Ectodermal cell (in vitro differentiated cells): ENCODE results near the gene SLC12A6. TPM values are rescaled to one million over a fixed set of nuclear protein-coding genes. Genes with fewer than 3 reads are reported as not detected.
A peak's percentile ranks its signal among the peaks of the same experiment; 100 is the strongest.
"Not testable (repeated sequence)": the region's sequence is repeated elsewhere in the genome, so short reads cannot be mapped to it uniquely, and the experiment has no call there.

Source experiments
- H3K27ac ChIP-seq: 2 replicates; pipeline ENCODE4 v1.7.0; 2013; ENCODE audit warnings: mild to moderate bottlenecking, low read depth, low read length; ENCODE audit not compliant: insufficient read depth, poor library complexity, severe bottlenecking
- H3K27me3 ChIP-seq: 2 replicates; pipeline ENCODE4 v1.7.0; 2013; ENCODE audit warnings: mild to moderate bottlenecking, low read length; ENCODE audit not compliant: insufficient read depth, control insufficient read depth, poor library complexity, severe bottlenecking
- H3K36me3 ChIP-seq: one replicate; pipeline ENCODE4 v1.7.0; 2013; ENCODE audit warnings: low read length; ENCODE audit not compliant: control insufficient read depth, insufficient read depth
- H3K4me1 ChIP-seq: one replicate; pipeline ENCODE4 v1.7.0; 2013; ENCODE audit warnings: low read length; ENCODE audit not compliant: control insufficient read depth, insufficient read depth
- H3K4me3 ChIP-seq: 2 replicates; pipeline ENCODE4 v1.7.0; 2013; ENCODE audit warnings: low read depth, low read length, control low read depth; ENCODE audit not compliant: insufficient read depth
- H3K9me3 ChIP-seq: 2 replicates; pipeline ENCODE4 v1.7.0; 2013; ENCODE audit warnings: mild to moderate bottlenecking, low read length, moderate library complexity; ENCODE audit not compliant: control insufficient read depth
- WGBS, 2 experiments: methylation state at CpG; one replicate each; pipeline ENCODE4 v1.1.7; 2013; ENCODE audit warnings: missing lambda C conversion rate in 2 of 2; 5-methylcytosine and 5-hydroxymethylcytosine counted together
- polyA plus RNA-seq, 4 experiments: library from polyadenylated mRNA; stranded (reverse); fragments of 50-300 nt; gene quantifications; one replicate each; pipeline ENCODE4 v1.2.3, GENCODE V29; 2013

Gene SLC12A6
- 16.9 TPM for polyA plus RNA-seq (2013, experiment 1 of 4)
- polyA plus RNA-seq (2013, experiment 2 of 4) = 20.8 TPM
- 15.9 TPM for polyA plus RNA-seq (2013, experiment 3 of 4)
- 15.2 TPM for polyA plus RNA-seq (2013, experiment 4 of 4)

DNA sequence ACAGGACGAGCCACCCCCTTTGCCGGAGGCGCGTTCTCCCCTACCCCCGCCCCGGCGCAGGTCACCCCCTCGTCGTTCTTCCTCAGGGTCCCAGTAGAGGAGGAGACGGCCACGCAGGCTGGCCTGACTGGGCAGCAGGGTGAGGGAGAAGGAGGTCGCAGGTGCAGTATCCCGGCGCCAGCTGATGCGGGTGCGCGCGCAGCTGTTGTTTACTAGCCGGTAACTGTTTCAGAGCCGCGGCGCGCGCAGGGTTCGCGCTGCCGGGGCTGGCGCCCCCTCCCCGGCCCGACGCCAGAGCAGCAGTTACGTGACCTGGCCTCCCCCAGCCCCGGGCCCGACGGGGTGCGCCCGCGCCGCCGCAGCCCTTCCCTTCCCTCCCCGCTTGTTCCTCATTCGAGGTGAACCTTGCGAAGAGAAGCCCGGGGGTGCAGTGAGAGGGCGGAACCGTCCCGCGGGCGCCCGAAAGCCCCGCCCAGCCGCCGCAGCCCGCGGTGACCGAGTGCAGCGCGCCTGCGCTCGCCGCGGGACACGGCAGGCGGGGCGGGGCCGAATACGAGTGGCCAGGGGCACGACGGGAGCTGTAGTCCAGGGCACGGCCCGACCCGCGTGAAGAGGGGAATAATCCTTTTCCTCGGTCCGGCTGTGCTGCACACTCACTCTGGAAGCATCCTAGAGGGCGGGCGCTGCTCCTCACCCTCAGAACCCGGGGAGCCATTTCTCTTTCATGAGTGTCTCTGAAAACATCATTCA lies at the start of gene SLC12A6:
Gene SLC12A6, minus strand, starts transcription at position 225 of the 750 bp plus-strand sequence. CDS start 1,101 bp downstream, outside the sequence.
- peak within 1 kb of the TSS; percentile 81 for H3K27ac ChIP-seq
- peak within 1 kb of the TSS; percentile 96 for H3K4me3 ChIP-seq
- 0% methylated on average over 78 of the region's 78 CpGs for WGBS, 2 experiments
- no peaks in the 10 kb centered on the region for H3K4me1 ChIP-seq
- no peaks in the 10 kb centered on the region for H3K27me3 ChIP-seq
- H3K36me3 ChIP-seq = peaks cover 8% of the 10 kb centered on the region
- H3K9me3 ChIP-seq = no peaks in the 10 kb centered on the region

DNA sequence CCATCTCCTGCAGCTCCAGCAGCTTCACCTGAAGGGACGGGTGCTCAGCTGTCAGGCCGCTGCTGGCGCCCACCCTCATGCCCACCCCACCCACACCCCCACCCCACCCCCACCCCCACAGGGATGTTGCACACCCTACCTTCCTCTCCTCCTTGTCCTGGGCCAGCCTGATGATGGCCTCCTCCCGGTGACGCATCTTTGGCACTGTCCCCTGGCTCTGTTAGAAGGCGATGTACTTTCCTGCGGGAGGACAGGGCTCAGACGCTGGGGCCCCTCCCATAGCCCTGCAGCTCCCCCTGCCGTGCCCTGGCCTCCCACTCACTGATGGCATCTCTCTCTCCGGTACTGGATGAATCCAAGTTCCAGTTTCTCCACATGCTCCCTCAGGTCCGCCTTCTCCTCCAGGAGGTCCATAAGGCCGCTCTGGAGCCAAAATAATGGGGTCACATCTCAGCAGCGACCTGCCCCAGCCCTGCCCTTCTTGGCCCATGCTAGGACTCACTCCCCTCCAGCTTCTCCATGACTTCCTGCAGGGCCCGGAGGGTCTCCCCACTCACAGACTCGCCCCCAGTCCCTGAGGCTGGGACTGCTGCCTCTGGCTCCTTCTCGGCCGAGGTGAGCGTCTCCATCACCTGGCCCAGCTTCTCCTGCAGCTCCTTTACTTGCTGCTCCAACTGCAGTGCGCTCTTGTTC lies 44.4 kb upstream of the SLC12A6 start:
- not testable (repeated sequence) for H3K4me3 ChIP-seq, H3K36me3 ChIP-seq, H3K27me3 ChIP-seq, H3K4me1 ChIP-seq, H3K27ac ChIP-seq, H3K9me3 ChIP-seq
- no CpG with 5 or more reads among the region's 19 CpGs for WGBS, 2 experiments

DNA sequence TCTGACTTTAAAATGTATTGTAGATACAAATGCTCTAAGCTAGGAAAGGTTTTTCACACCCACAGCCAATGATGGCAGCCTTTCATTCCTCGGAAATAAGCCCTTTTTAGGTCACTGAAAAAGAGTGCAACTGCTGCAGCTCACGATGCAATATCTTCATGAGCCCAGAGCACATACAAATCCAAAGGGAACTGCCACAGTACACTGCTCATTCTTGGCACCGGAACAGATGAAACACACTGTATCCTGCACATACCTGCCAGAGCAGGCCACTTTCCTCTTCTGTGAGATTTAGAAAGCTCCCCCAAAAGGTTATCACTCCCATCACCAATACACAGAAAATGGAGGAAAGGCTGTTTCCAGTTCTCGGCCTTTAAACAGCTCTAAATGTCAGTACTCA lies 42.9 kb upstream of the SLC12A6 start:
- WGBS, 2 experiments = 93 to 94% methylated on average over 3 of the region's 4 CpGs
- not testable (repeated sequence) for H3K36me3 ChIP-seq, H3K27me3 ChIP-seq, H3K9me3 ChIP-seq, H3K4me3 ChIP-seq, H3K27ac ChIP-seq, H3K4me1 ChIP-seq

DNA sequence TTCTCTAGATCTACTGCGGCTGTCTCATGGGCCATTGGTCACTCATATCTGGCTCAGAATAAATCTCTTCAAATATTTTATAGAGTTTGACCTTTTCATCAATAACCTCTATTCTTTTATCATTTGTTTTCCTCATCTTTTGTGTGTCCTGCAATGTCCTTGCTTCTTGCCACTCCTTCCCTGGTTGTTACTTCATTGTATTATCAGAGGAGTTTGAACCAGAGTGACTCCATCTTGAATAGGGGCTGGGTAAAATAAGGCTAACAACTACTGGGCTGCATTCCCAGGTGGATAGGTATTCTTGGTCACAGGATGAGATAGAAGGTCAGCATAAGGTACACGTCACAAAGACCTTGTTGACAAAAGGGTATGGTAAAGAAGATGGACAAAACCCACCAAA lies 39.3 kb upstream of the SLC12A6 start:
- Histone ChIP-seq H3K4me1 (no peaks in the 10 kb centered on the region), H3K9me3 (no peaks in the 10 kb centered on the region), H3K27me3 (no peaks in the 10 kb centered on the region), H3K4me3 (no peak overlapping the region), H3K27ac (no peak overlapping the region), H3K36me3 (no peaks in the 10 kb centered on the region)
- WGBS, 2 experiments = 93% methylated on average over 2 of the region's 2 CpGs

DNA sequence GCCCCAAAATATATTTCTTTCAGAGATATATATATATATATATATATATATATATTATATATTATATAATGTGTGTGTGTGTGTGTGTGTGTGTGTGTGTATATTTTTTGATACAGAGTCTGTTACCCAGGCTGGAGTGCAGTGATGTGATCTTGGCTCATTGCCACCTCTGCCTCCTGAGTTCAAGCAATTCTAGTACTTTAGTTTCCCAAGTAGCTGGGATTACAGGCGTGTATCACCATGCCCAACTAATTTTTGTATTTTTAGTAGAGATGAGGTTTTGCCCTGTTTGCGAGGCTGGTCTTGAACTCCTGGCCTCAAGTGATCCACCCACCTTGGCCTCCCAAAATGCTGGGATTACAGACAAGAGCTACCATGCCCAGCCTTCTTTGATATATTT lies 38.0 kb upstream of the SLC12A6 start:
- not testable (repeated sequence) for H3K4me3 ChIP-seq, H3K9me3 ChIP-seq, H3K27me3 ChIP-seq, H3K4me1 ChIP-seq, H3K36me3 ChIP-seq, H3K27ac ChIP-seq
- WGBS, 2 experiments = 71 to 91% methylated on average over 2 of the region's 2 CpGs

DNA sequence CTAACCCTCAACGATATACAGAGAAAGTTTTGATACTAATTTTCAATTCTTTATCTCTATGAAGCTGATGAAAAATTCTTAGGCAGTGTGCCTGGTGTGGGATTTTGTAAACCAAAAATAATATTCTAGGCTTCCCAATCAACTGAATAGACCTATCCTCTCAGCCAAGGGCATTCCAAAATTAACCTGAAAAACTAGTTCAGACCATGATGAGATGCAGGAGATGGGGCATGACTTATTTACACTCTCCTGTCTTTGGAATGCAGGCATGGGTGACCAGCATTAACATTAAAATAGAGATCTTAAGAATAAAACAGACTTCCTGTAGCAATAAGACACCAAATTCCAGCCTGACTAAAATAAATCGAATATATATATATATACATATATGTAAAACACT lies 37.2 kb upstream of the SLC12A6 start:
- H3K4me1 ChIP-seq = no peaks in the 10 kb centered on the region
- no CpG with 5 or more reads among the region's 2 CpGs for whole genome bisulfite sequencing, 2 experiments
- no peak overlapping the region for H3K4me3 ChIP-seq
- no peak overlapping the region for H3K27ac ChIP-seq
- H3K9me3 ChIP-seq = no peaks in the 10 kb centered on the region
- no peaks in the 10 kb centered on the region for H3K36me3 ChIP-seq
- no peaks in the 10 kb centered on the region for H3K27me3 ChIP-seq

DNA sequence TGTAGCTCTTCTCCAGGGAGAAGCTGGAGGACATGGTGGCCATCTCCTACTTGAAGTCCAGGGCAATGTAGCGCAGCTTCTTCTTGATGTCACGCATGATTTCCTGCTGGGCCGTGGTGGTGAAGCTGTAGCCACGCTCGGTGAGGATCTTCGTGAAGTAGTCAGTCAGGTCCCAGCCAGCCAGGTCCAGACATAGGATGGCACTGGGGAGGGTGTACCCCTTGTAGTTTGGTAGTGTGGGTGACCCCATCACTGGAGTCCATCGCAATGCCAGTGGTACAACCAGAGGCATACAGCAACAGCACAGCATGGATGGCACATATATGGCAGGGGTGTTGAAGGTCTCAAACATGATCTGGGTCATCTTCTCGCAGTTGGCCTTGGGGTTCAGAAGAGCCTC lies 36.4 kb upstream of the SLC12A6 start:
- Histone ChIP-seq H3K27ac (no peak overlapping the region), H3K27me3 (no peaks in the 10 kb centered on the region), H3K4me1 (no peaks in the 10 kb centered on the region), H3K9me3 (no peaks in the 10 kb centered on the region), H3K36me3 (no peaks in the 10 kb centered on the region), H3K4me3 (no peak overlapping the region)
- whole genome bisulfite sequencing, 2 experiments = 96 to 97% methylated on average over 8 of the region's 8 CpGs

DNA sequence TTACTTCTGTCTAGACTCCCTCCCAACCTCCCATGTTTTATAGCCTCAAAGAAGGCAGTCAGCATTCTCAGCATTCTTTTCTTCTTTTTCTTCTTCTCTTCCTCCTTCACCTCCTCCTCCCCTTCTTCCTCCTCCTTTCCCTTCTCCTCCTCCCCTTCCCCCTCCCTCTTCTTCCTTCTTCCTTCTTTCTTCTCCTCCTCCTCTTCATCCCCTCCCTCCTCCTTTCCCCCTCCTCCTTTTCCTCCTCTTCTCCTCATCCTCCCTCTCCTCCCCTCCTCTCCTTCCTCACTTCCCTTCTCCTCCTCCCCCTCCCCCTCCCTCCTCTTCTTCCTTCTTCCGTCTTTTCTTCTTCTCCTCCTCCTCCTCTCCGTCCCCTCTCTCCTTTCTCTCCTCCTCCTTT lies 33.1 kb upstream of the SLC12A6 start:
- H3K4me3 ChIP-seq = no peak overlapping the region
- no peaks in the 10 kb centered on the region for H3K27me3 ChIP-seq
- H3K36me3 ChIP-seq = no peaks in the 10 kb centered on the region
- 42 to 44% methylated on average over 2 of the region's 2 CpGs for whole genome bisulfite sequencing, 2 experiments
- H3K9me3 ChIP-seq = no peaks in the 10 kb centered on the region
- H3K4me1 ChIP-seq = peaks cover 10% of the 10 kb centered on the region
- H3K27ac ChIP-seq = no peak overlapping the region

DNA sequence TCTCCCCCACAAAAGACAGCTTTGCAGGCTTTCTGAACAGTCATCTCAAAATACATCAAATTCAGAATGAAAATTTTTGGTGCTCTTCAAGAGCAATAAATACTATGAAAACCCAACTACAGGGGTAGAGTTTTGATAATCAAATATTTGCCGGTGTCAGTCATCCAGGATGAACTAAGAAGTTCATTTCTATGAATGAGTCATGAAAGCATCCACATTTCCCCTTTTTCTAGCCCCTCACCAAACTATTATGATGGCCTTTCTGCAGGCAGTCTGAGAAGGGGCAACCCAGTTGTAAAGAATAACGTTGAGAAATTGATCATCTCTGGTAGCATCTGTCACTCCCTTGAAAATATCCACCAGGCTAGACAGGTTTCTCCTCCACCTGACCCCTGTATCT lies 32.5 kb upstream of the SLC12A6 start:
- H3K4me3 ChIP-seq = no peak overlapping the region
- no peaks in the 10 kb centered on the region for H3K27me3 ChIP-seq
- no peaks in the 10 kb centered on the region for H3K36me3 ChIP-seq
- H3K9me3 ChIP-seq = no peaks in the 10 kb centered on the region
- 86 to 89% methylated on average over 2 of the region's 2 CpGs for WGBS, 2 experiments
- H3K4me1 ChIP-seq = peaks cover 15% of the 10 kb centered on the region
- H3K27ac ChIP-seq = no peak overlapping the region
